H9 (cell line): ENCODE measurements around the gene CD248. TPM values are rescaled to one million over a fixed set of nuclear protein-coding genes. Genes with fewer than 3 reads are reported as not detected.

Experiments used
- DNase-seq: peaks from one replicate; pipeline ENCODE4 v3.0.0-alpha.2; 2017
- H2AFZ ChIP-seq: one replicate; pipeline ENCODE4 v1.6.1; 2013; ENCODE audit warnings: mild to moderate bottlenecking, low read length, control low read depth, moderate library complexity
- H2AK5ac ChIP-seq: 2 replicates; pipeline ENCODE4 v1.6.1; 2013; ENCODE audit warnings: low read length, control low read depth, mixed read lengths; ENCODE audit not compliant: insufficient read length
- H2BK120ac ChIP-seq: one replicate; pipeline ENCODE4 v1.6.1; 2013; ENCODE audit warnings: low read depth, mild to moderate bottlenecking, low read length, control low read depth, inconsistent platforms; ENCODE audit not compliant: poor library complexity, severe bottlenecking
- H2BK12ac ChIP-seq: 2 replicates; pipeline ENCODE4 v1.6.1; 2013; ENCODE audit warnings: low read length, control low read depth, mixed read lengths, low read depth; ENCODE audit not compliant: insufficient read length
- H2BK15ac ChIP-seq: 2 replicates; pipeline ENCODE4 v1.6.1; 2013; ENCODE audit warnings: low read depth, low read length, control low read depth
- H2BK20ac ChIP-seq: one replicate; pipeline ENCODE4 v1.6.1; 2013; ENCODE audit warnings: low read depth, mild to moderate bottlenecking, low read length, control low read depth, inconsistent platforms; ENCODE audit not compliant: poor library complexity, severe bottlenecking
- H2BK5ac ChIP-seq: 2 replicates; pipeline ENCODE4 v1.6.1; 2013; ENCODE audit warnings: low read length, control low read depth, mixed read lengths; ENCODE audit not compliant: insufficient read length
- H3K14ac ChIP-seq: 2 replicates; pipeline ENCODE4 v1.6.1; 2013; ENCODE audit warnings: low read length, control low read depth; ENCODE audit not compliant: insufficient read depth
- H3K18ac ChIP-seq: 2 replicates; pipeline ENCODE4 v1.6.1; 2013; ENCODE audit warnings: low read depth, mild to moderate bottlenecking, mixed read lengths, low read length, control low read depth; ENCODE audit not compliant: insufficient read length
- H3K23ac ChIP-seq: 2 replicates; pipeline ENCODE4 v1.6.1; 2013; ENCODE audit warnings: low read length, control low read depth, mixed read lengths, low read depth; ENCODE audit not compliant: insufficient read length
- H3K23me2 ChIP-seq: 2 replicates; pipeline ENCODE4 v1.6.1; 2013; ENCODE audit warnings: low read depth, mild to moderate bottlenecking, mixed read lengths, low read length, control low read depth; ENCODE audit not compliant: insufficient read length, poor library complexity, severe bottlenecking
- H3K27ac ChIP-seq: 2 replicates; pipeline ENCODE4 v1.5.1; 2013; ENCODE audit warnings: low read length, control low read depth, mixed read lengths, low read depth; ENCODE audit not compliant: insufficient read length
- H3K27me3 ChIP-seq: 2 replicates; pipeline ENCODE4 v1.6.1; 2013; ENCODE audit warnings: low read length, control low read depth, inconsistent platforms; ENCODE audit not compliant: insufficient read depth
- H3K4ac ChIP-seq: 2 replicates; pipeline ENCODE4 v1.6.1; 2013; ENCODE audit warnings: low read depth, mild to moderate bottlenecking, control low read depth, inconsistent platforms, low read length, moderate library complexity
- H3K4me1 ChIP-seq: 2 replicates; pipeline ENCODE4 v1.6.1; 2013; ENCODE audit warnings: low read length, control low read depth, inconsistent platforms; ENCODE audit not compliant: insufficient read depth
- H3K4me2 ChIP-seq: 2 replicates; pipeline ENCODE4 v1.6.1; 2013; ENCODE audit warnings: low read length, control low read depth, mixed read lengths; ENCODE audit not compliant: insufficient read length, insufficient read depth
- H3K56ac ChIP-seq: 2 replicates; pipeline ENCODE4 v1.6.1; 2013; ENCODE audit warnings: low read depth, mild to moderate bottlenecking, mixed read lengths, low read length, control low read depth; ENCODE audit not compliant: insufficient read length
- H3K79me1 ChIP-seq: 2 replicates; pipeline ENCODE4 v1.6.1; 2013; ENCODE audit warnings: low read depth, mild to moderate bottlenecking, moderate library complexity, low read length, control low read depth, inconsistent platforms; ENCODE audit not compliant: insufficient read depth, poor library complexity, severe bottlenecking
- H3K79me2 ChIP-seq: 2 replicates; pipeline ENCODE4 v1.6.1; 2013; ENCODE audit warnings: low read length, control low read depth, inconsistent platforms; ENCODE audit not compliant: insufficient read depth
- H3K9ac ChIP-seq: 2 replicates; pipeline ENCODE4 v1.6.1; 2013; ENCODE audit warnings: low read length, control low read depth, mixed read lengths; ENCODE audit not compliant: insufficient read length; ENCODE audit errors: extremely low read depth
- H3K9me3 ChIP-seq: one replicate; pipeline ENCODE4 v1.6.1; 2013; ENCODE audit warnings: low read depth, low read length, inconsistent platforms; ENCODE audit not compliant: control insufficient read depth
- H3T11ph ChIP-seq: one replicate; pipeline ENCODE4 v1.6.1; 2013; ENCODE audit warnings: mild to moderate bottlenecking, low read length, control low read depth, inconsistent platforms
- H4K20me1 ChIP-seq: one replicate; pipeline ENCODE4 v1.6.1; 2013; ENCODE audit not compliant: control insufficient read depth, insufficient read length, insufficient read depth
- H4K5ac ChIP-seq: 2 replicates; pipeline ENCODE4 v1.6.1; 2013; ENCODE audit warnings: low read depth, mild to moderate bottlenecking, mixed read lengths, low read length, control low read depth; ENCODE audit not compliant: insufficient read length
- H4K8ac ChIP-seq: replicated peaks from 2 replicates; pipeline ENCODE4 v1.6.1; 2013; ENCODE audit warnings: low read length, control low read depth, mixed read lengths, low read depth; ENCODE audit not compliant: insufficient read length
- H4K91ac ChIP-seq: 2 replicates; pipeline ENCODE4 v1.6.1; 2013; ENCODE audit warnings: low read depth, mild to moderate bottlenecking, moderate library complexity, mixed read lengths, low read length, control low read depth; ENCODE audit not compliant: insufficient read length
- H3K27ac Mint-ChIP-seq, 3 experiments: 2 replicates in 2 of 3; 3 replicates in 1 of 3; pipeline ENCODE4 v1.8.0; 2020 to 2021; ENCODE audit warnings: mixed read lengths in 3 of 3, mild to moderate bottlenecking in 1 of 3, moderate library complexity in 1 of 3
- H3K27me3 Mint-ChIP-seq: 2 replicates; pipeline ENCODE4 v1.8.0; 2021; ENCODE audit warnings: low read depth, mild to moderate bottlenecking, moderate library complexity, mixed read lengths
- H3K36me3 Mint-ChIP-seq, 3 experiments: 2 replicates in 2 of 3; 3 replicates in 1 of 3; pipeline ENCODE4 v1.8.0; 2020 to 2021; ENCODE audit warnings: low read depth in 3 of 3, mixed read lengths in 3 of 3; ENCODE audit not compliant: insufficient read depth in 1 of 3
- H3K4me1 Mint-ChIP-seq, 2 experiments: 2 replicates each; pipeline ENCODE4 v1.8.0; 2020; ENCODE audit warnings: mixed read lengths in 2 of 2
- H3K4me3 Mint-ChIP-seq, 2 experiments: 2 replicates in 1 of 2; 3 replicates in 1 of 2; pipeline ENCODE4 v1.8.0; 2020 to 2021; ENCODE audit warnings: mild to moderate bottlenecking in 2 of 2, mixed read lengths in 2 of 2, moderate library complexity in 1 of 2
- H3K9me3 Mint-ChIP-seq, 2 experiments: 2 replicates in 1 of 2; 3 replicates in 1 of 2; pipeline ENCODE4 v1.8.0; 2020; ENCODE audit warnings: mild to moderate bottlenecking in 2 of 2, mixed read lengths in 2 of 2, moderate library complexity in 1 of 2
- CTCF ChIP-seq: fragments of 200-600 bp; sonication (generic); conservative IDR thresholded peaks from 3 replicates; pipeline ENCODE4 v1.8.0; 2021; ENCODE audit warnings: antibody characterized with exemption, mild to moderate bottlenecking
- WGBS: extraction: QIAGEN DNeasy Blood & Tissue Kit; methylation state at CpG from one replicate; pipeline ENCODE4 v1.1.7; 2013; ENCODE audit warnings: missing lambda C conversion rate, low lambda C conversion rate, mixed read lengths; ENCODE audit not compliant: insufficient read length; ENCODE audit errors: extremely low coverage; 5-methylcytosine and 5-hydroxymethylcytosine counted together
- total RNA-seq: library from RNA; stranded (reverse); gene quantifications from 2 replicates; pipeline ENCODE4 v1.2.1, GENCODE V29; 2021

CD248 gene
- total RNA-seq, 1 experiment from 2014 or later: 1.5 TPM

- peaks cover 10% of the 10 kb centered on the region for H3K23me2 ChIP-seq
- H3K56ac ChIP-seq: no peak overlapping the region
- H4K5ac ChIP-seq: no peak overlapping the region
- no peaks in the 10 kb centered on the region for H3K9me3 ChIP-seq
- no peak overlapping the region for H3K27ac ChIP-seq
- no peak overlapping the region for H2BK5ac ChIP-seq
- no peaks in the 10 kb centered on the region; the same call in 1 of the 2 replicates for H3K27me3 Mint-ChIP-seq
- no peak overlapping the region for H3K18ac ChIP-seq
- no peak overlapping the region for H2AFZ ChIP-seq
- H4K20me1 ChIP-seq: peaks cover 2% of the 10 kb centered on the region
- H3K79me1 ChIP-seq: no peaks in the 10 kb centered on the region
- H3K4me1 Mint-ChIP-seq: peaks cover 20 to 22% of the 10 kb centered on the region in 2 experiments
- no peak overlapping the region for H2BK12ac ChIP-seq
- no peak for TF ChIP-seq CTCF
- H3T11ph ChIP-seq: no peak overlapping the region
- H3K14ac ChIP-seq: no peak overlapping the region
- no peaks in the 10 kb centered on the region for H3K9me3 Mint-ChIP-seq
- WGBS: no CpG with 5 or more reads among the region's 20 CpGs
- H3K4ac ChIP-seq: no peak overlapping the region
- no peak overlapping the region for H2BK120ac ChIP-seq
- H2BK20ac ChIP-seq: no peak overlapping the region
- H4K8ac ChIP-seq: no peak overlapping the region
- peak overlapping the region in 2 of 3 experiments; percentile 72 to 73; a peak in 3 of 7 replicates for H3K27ac Mint-ChIP-seq
- no peaks in the 10 kb centered on the region for H3K27me3 ChIP-seq
- H3K23ac ChIP-seq: no peak overlapping the region
- peaks cover 9 to 42% (median 38%) of the 10 kb centered on the region in 3 experiments for H3K36me3 Mint-ChIP-seq
- H3K79me2 ChIP-seq: peaks cover 5% of the 10 kb centered on the region; the same call in 1 of the 2 replicates
- H2BK15ac ChIP-seq: no peak overlapping the region
- peak overlapping the region; percentile 95 for H3K4me2 ChIP-seq
- peak overlapping the region; percentile 89 to 98 for H3K4me3 Mint-ChIP-seq
- H2AK5ac ChIP-seq: no peak overlapping the region
- DNase-seq: no peak
- no peaks in the 10 kb centered on the region for H3K4me1 ChIP-seq
- H4K91ac ChIP-seq: no peak overlapping the region
- H3K9ac ChIP-seq: no peak overlapping the region
These were observed 50.3 kb downstream of the CD248 start for GRCh38 chr11:66266378-66267038.
